Mesendoderm (in vitro differentiated cells): Measurements from ENCODE around the gene FANCD2. TPM values are rescaled to one million over a fixed set of nuclear protein-coding genes. Genes with fewer than 3 reads are reported as not detected.

Experiments used
- DNase-seq: peaks from one replicate; pipeline ENCODE4 v3.0.0; 2013
- H2AK5ac ChIP-seq: 2 replicates; pipeline ENCODE4 v1.6.1; 2013; ENCODE audit warnings: low read length, inconsistent platforms
- H2BK120ac ChIP-seq: 2 replicates; pipeline ENCODE4 v1.6.1; 2013; ENCODE audit warnings: low read depth, mild to moderate bottlenecking, low read length, moderate library complexity, mixed read lengths
- H2BK15ac ChIP-seq: replicated peaks from 2 replicates; pipeline ENCODE4 v1.6.1; 2013; ENCODE audit warnings: low read depth, mild to moderate bottlenecking, moderate library complexity
- H2BK5ac ChIP-seq: 2 replicates; pipeline ENCODE4 v1.6.1; 2013; ENCODE audit warnings: low read length, inconsistent platforms
- H3K18ac ChIP-seq: 2 replicates; pipeline ENCODE4 v1.6.1; 2013; ENCODE audit warnings: mild to moderate bottlenecking, low read length, mixed read lengths
- H3K23ac ChIP-seq: one replicate; pipeline ENCODE4 v1.6.1; 2013; ENCODE audit warnings: low read length
- H3K27ac ChIP-seq: 2 replicates; pipeline ENCODE4 v1.5.1; 2013; ENCODE audit warnings: low read depth, mild to moderate bottlenecking, inconsistent platforms, low read length, moderate library complexity
- H3K27me3 ChIP-seq: 2 replicates; pipeline ENCODE4 v1.6.1; 2013; ENCODE audit warnings: low read length, control low read depth, mild to moderate bottlenecking, inconsistent platforms; ENCODE audit not compliant: insufficient read depth, poor library complexity
- H3K36me3 ChIP-seq: 2 replicates; pipeline ENCODE4 v1.6.1; 2013; ENCODE audit warnings: low read length, inconsistent platforms; ENCODE audit not compliant: control insufficient read depth, insufficient read depth
- H3K4ac ChIP-seq: one replicate; pipeline ENCODE4 v1.6.1; 2013; ENCODE audit warnings: low read depth, mild to moderate bottlenecking, low read length, moderate library complexity
- H3K4me1 ChIP-seq: 2 replicates; pipeline ENCODE4 v1.6.1; 2013; ENCODE audit warnings: low read depth, low read length, inconsistent platforms; ENCODE audit not compliant: control insufficient read depth
- H3K4me2 ChIP-seq: 2 replicates; pipeline ENCODE4 v1.6.1; 2013; ENCODE audit warnings: low read length
- H3K4me3 ChIP-seq: 2 replicates; pipeline ENCODE4 v1.5.1; 2013; ENCODE audit warnings: mild to moderate bottlenecking, low read length
- H3K56ac ChIP-seq: one replicate; pipeline ENCODE4 v1.6.1; 2013; ENCODE audit warnings: low read length
- H3K79me1 ChIP-seq: 2 replicates; pipeline ENCODE4 v1.6.1; 2013; ENCODE audit warnings: low read length, inconsistent platforms
- H3K79me2 ChIP-seq: 2 replicates; pipeline ENCODE4 v1.6.1; 2013; ENCODE audit warnings: mild to moderate bottlenecking, low read length; ENCODE audit not compliant: control insufficient read depth, insufficient read depth
- H3K9ac ChIP-seq: 2 replicates; pipeline ENCODE4 v1.6.1; 2013; ENCODE audit warnings: low read length, inconsistent platforms
- H4K5ac ChIP-seq: one replicate; pipeline ENCODE4 v1.6.1; 2013; ENCODE audit warnings: low read length
- H4K8ac ChIP-seq: one replicate; pipeline ENCODE4 v1.6.1; 2013; ENCODE audit warnings: low read depth, mild to moderate bottlenecking, control low read depth, low read length, moderate library complexity
- WGBS: extraction: QIAGEN DNeasy Blood & Tissue Kit; methylation state at CpG from one replicate; pipeline ENCODE4 v1.1.7; 2013; ENCODE audit warnings: low lambda C conversion rate, missing lambda C conversion rate; ENCODE audit not compliant: insufficient coverage; ENCODE audit errors: extremely low coverage; 5-methylcytosine and 5-hydroxymethylcytosine counted together
- small RNA-seq: library from polyadenylated mRNA; stranded (forward); fragments of <200 nt; extraction: miRNeasy Mini kit (QIAGEN cat#:217004); gene quantifications from one replicate; pipeline ENCODE3, GENCODE V24; 2013; ENCODE audit not compliant: insufficient read depth

FANCD2 gene

GRCh38 chr3:10149226-10149625 lies 123.0 kb downstream of the FANCD2 start:
- H3K79me1 ChIP-seq = peaks cover 6% of the 10 kb centered on the region
- H3K36me3 ChIP-seq = peaks cover 2% of the 10 kb centered on the region
- H3K4ac ChIP-seq = no peak overlapping the region
- no CpG with 5 or more reads among the region's 8 CpGs for WGBS
- H2AK5ac ChIP-seq = no peak overlapping the region
- H3K27me3 ChIP-seq = no peaks in the 10 kb centered on the region
- no peak overlapping the region for H2BK120ac ChIP-seq
- H3K4me1 ChIP-seq = no peaks in the 10 kb centered on the region
- H3K27ac ChIP-seq = no peak overlapping the region
- H4K8ac ChIP-seq = no peak overlapping the region
- no peak overlapping the region for H2BK5ac ChIP-seq
- H3K79me2 ChIP-seq = peaks cover 12% of the 10 kb centered on the region
- H3K9ac ChIP-seq = no peak overlapping the region
- H3K18ac ChIP-seq = no peak overlapping the region
- no peak overlapping the region for H3K4me2 ChIP-seq
- H3K23ac ChIP-seq = no peak overlapping the region
- no peak overlapping the region for H3K56ac ChIP-seq
- H3K4me3 ChIP-seq = no peak overlapping the region
- no peak overlapping the region for H4K5ac ChIP-seq
- H2BK15ac ChIP-seq = no peak overlapping the region
- no peak for DNase-seq

GRCh38 chr3:10150987-10151386 lies 124.8 kb downstream of the FANCD2 start:
- DNase-seq = no peak
- Histone ChIP-seq H4K8ac (no peak overlapping the region), H2BK5ac (no peak overlapping the region), H3K4ac (no peak overlapping the region), H2AK5ac (no peak overlapping the region), H3K18ac (no peak overlapping the region), H3K27me3 (no peaks in the 10 kb centered on the region), H3K4me1 (no peaks in the 10 kb centered on the region), H2BK120ac (no peak overlapping the region), H3K36me3 (peaks cover 2% of the 10 kb centered on the region), H3K27ac (no peak overlapping the region), H2BK15ac (no peak overlapping the region), H3K79me1 (peaks cover 3% of the 10 kb centered on the region), H3K9ac (no peak overlapping the region), H3K23ac (no peak overlapping the region), H4K5ac (no peak overlapping the region), H3K4me2 (no peak overlapping the region), H3K79me2 (peaks cover 3% of the 10 kb centered on the region), H3K56ac (no peak overlapping the region), H3K4me3 (no peak overlapping the region)
- no CpG with 5 or more reads among the region's 6 CpGs for WGBS

Small RNA genes within 50 kb of the gene (small RNA-seq; reads per million reads assigned to genes)
- gene CYCSP10 (not detected), gene RNU6-670P (not detected)
